Body of pancreas (tissue), 4 donors: Measurements from ENCODE around the gene DCTN2. TPM values are rescaled to one million over a fixed set of nuclear protein-coding genes. Genes with fewer than 3 reads are reported as not detected.
"Not testable (repeated sequence)": the region's sequence is repeated elsewhere in the genome, so short reads cannot be mapped to it uniquely, and the experiment has no call there.

Experiments used
- ATAC-seq: fragments of 150-250 bp; one replicate; pipeline ENCODE4 v1.9.1; 2016
- DNase-seq, 4 donors: peaks; one replicate each; pipeline ENCODE4 v3.0.0-alpha.2; 2019
- H3K27ac ChIP-seq, 4 donors: fragments of 200-600 bp; sonication (generic); 1 replicate in 3 of 4; 2 replicates in 1 of 4; pipeline versions ENCODE4 v1.5.1 to v1.6.1; 2016 to 2019; ENCODE audit warnings: mild to moderate bottlenecking in 1 of 4, mixed read lengths in 1 of 4, moderate library complexity in 1 of 4
- H3K27me3 ChIP-seq, 2 donors: fragments of 200-600 bp; sonication (generic); one replicate each; pipeline ENCODE4 v1.6.0; 2016; ENCODE audit warnings: mild to moderate bottlenecking in 1 of 2
- H3K36me3 ChIP-seq, 2 donors: fragments of 200-600 bp; sonication (generic); replicated peaks in 1 of 2; 2 replicates each; pipeline ENCODE4 v1.5.1; 2016; ENCODE audit warnings: low read depth in 2 of 2; ENCODE audit not compliant: insufficient read depth in 1 of 2
- H3K4me1 ChIP-seq: fragments of 200-600 bp; sonication (generic); one replicate; pipeline ENCODE4 v1.6.0; 2016
- H3K4me3 ChIP-seq, 2 donors: fragments of 200-600 bp; sonication (generic); 1 replicate in 1 of 2; 2 replicates in 1 of 2; pipeline ENCODE4 v1.5.1; 2016 to 2019
- H3K9me3 ChIP-seq, 3 donors: fragments of 200-600 bp; sonication (generic); 1 replicate in 2 of 3; 2 replicates in 1 of 3; pipeline ENCODE4 v1.5.1; 2016
- POLR2A ChIP-seq, 3 donors: fragments of 450-650 bp; IDR thresholded peaks; one replicate each; pipeline ENCODE4 v1.6.1; 2016; ENCODE audit warnings: antibody characterized with exemption in 3 of 3, mild to moderate bottlenecking in 2 of 3
- WGBS, 2 donors: methylation state at CpG; one replicate each; pipeline ENCODE4 v1.1.5; 2017; 5-methylcytosine and 5-hydroxymethylcytosine counted together
- intact Hi-C: fragments of 100-400 bp; cut with DNase I; formaldehyde crosslinking; loops from one replicate; pipeline ENCODE4 v1.15.1; 2023
- total RNA-seq, 2 donors: library from RNA; depleted of rRNA; stranded (reverse); fragments of >200 nt; gene quantifications; one replicate each; pipeline ENCODE4 v1.1.0, GENCODE V29; 2016
- TF ChIP-seq, protein P1 (sequence below), 7 experiments: fragments of 450-650 bp in 4 of 7; fragments of 200-600 bp in 3 of 7; sonication (generic) in 3 of 7; IDR thresholded peaks; one replicate each; pipeline ENCODE4 v1.5.1; 2016 to 2019; ENCODE audit warnings: antibody characterized with exemption in 7 of 7

The DCTN2 gene
- total RNA-seq, 2 donors from 2014 or later = 80.1 to 89.2 TPM

DNA sequence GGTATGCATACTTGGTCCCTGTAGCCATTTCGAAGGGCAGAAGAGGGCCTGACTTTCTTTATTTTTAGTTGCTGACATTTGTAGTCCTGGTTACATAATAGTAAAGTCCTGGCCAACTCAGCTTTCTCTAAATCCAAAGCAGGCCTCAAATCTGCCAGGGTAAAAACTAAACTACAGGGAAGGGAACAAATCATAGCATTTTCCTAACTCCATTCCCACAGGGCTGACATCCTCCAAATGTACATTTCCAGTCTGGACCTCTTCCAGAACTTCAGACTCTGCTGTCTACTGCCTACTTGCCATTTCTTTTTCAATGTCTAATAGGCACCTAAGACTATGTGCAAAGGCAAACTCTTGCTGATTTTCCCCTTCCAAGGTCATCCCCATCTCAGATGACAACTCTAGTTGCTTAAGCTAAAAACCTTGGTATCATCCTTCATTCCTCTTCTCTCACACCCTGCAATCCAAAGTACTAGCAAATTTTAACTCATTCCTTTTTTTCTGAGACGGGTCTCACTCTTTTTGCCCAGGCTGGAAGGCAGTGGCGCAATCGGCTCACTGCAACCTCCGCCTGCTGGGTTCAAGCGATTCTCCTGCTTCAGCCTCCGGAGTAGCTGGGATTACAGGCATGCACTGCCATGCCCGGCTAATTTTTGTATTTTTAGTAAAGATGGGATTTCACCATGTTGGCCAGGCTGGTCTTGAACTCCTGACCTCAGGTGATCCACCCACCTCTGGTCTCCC, 28.6 kb downstream of the DCTN2 start:
- Histone ChIP-seq H3K4me1 (peaks cover 66% of the 10 kb centered on the region), H3K36me3 (peaks cover 4 to 15% of the 10 kb centered on the region in 2 donors), H3K27me3 (no peaks in the 10 kb centered on the region), H3K9me3 (no peaks in the 10 kb centered on the region), H3K27ac (peak overlapping the region; percentile 95 to 99 (median 98)), H3K4me3 (peak overlapping the region in 1 of 2 donors; percentile 94)
- TF ChIP-seq POLR2A (IDR thresholded peaks at IDR 0.05) = no peak
- TF ChIP-seq, protein P1, sequence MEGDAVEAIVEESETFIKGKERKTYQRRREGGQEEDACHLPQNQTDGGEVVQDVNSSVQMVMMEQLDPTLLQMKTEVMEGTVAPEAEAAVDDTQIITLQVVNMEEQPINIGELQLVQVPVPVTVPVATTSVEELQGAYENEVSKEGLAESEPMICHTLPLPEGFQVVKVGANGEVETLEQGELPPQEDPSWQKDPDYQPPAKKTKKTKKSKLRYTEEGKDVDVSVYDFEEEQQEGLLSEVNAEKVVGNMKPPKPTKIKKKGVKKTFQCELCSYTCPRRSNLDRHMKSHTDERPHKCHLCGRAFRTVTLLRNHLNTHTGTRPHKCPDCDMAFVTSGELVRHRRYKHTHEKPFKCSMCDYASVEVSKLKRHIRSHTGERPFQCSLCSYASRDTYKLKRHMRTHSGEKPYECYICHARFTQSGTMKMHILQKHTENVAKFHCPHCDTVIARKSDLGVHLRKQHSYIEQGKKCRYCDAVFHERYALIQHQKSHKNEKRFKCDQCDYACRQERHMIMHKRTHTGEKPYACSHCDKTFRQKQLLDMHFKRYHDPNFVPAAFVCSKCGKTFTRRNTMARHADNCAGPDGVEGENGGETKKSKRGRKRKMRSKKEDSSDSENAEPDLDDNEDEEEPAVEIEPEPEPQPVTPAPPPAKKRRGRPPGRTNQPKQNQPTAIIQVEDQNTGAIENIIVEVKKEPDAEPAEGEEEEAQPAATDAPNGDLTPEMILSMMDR (IDR thresholded peaks at IDR 0.05) = no peak
- intact Hi-C loops = no loop called here
- ATAC-seq (no peak), DNase-seq (no peak)
- WGBS, 2 donors = 37 to 40% methylated on average over 8 of the region's 8 CpGs

GRCh38 chr12:57517718-57518117, 29.3 kb downstream of the DCTN2 start:
- Histone ChIP-seq H3K36me3 (peaks cover 4 to 17% of the 10 kb centered on the region in 2 donors), H3K27ac (peak overlapping the region; percentile 95 to 99 (median 98)), H3K4me1 (peaks cover 65% of the 10 kb centered on the region)
- ATAC-seq, DNase-seq, H3K9me3 ChIP-seq, H3K27me3 ChIP-seq, intact Hi-C loops, H3K4me3 ChIP-seq: not testable (repeated sequence)
- WGBS, 2 donors = 70 to 74% methylated on average over 10 of the region's 10 CpGs

DNA sequence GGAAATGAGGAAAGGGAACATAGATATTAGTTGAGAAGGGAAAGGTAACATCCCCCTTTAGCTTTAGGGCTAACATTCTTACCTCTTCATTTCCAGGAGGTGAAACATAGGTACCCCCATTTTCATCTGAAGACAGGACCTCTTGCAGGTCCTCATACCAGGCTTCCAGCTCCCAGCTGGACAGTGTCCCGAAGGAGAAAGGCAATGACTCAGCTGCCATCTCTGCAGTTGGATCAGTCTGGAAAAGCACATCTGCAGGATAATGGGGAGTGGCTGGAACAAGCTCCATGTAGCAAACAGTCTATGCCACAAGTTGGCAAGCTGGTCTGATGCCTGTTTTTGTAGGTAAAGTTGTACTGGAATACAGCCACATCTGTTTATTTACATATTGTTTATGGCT, 29.8 kb downstream of the DCTN2 start:
- H3K4me3 ChIP-seq = no peak overlapping the region
- H3K27me3 ChIP-seq = no peaks in the 10 kb centered on the region
- no peaks in the 10 kb centered on the region for H3K9me3 ChIP-seq
- TF ChIP-seq, protein P1 (IDR thresholded peaks at IDR 0.05) = no peak
- TF ChIP-seq POLR2A (IDR thresholded peaks at IDR 0.05) = no peak
- H3K36me3 ChIP-seq = peaks cover 4 to 17% of the 10 kb centered on the region in 2 donors
- H3K27ac ChIP-seq = peak overlapping the region in 3 of 4 donors; percentile 3 to 98 (median 95)
- H3K4me1 ChIP-seq = peaks cover 63% of the 10 kb centered on the region
- DNase-seq = peak in 2 of 4 donors; percentile 17 to 60
- no peak for ATAC-seq
- WGBS, 2 donors = 0 to 20% methylated on average over 1 of the region's 1 CpG
- intact Hi-C loops = no loop called here

DNA sequence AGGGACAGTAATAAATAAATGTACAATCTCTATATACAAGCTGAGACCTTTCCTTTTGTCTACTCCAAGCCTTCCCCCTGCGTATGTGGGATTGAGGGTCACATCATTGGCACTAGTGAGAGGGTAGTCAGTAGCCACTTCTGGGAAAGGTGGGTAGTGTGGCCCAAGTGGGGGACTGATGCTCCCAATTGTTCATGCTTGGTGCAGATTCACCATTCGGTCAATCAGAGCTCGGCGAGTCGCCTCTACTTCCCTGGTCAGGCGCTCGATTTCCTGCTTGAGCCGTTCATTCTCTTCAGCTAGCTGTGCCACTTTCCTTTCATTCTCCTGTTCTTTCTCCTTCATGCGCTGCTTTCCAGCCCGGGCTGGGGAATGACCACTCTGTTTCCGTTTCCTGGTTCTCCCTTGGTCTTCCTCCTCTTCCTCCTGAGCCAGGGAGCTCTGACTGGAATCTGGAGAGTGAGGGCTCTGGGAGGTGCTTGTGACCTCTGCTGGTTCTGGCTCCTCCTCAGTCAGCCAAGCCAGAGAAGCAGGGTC, 30.3 kb downstream of the DCTN2 start:
- intact Hi-C loops = no loop called here
- H3K36me3 ChIP-seq = peaks cover 4 to 22% of the 10 kb centered on the region in 2 donors
- H3K4me1 ChIP-seq = peaks cover 58% of the 10 kb centered on the region
- H3K4me3 ChIP-seq = no peak overlapping the region
- DNase-seq (no peak), ATAC-seq (no peak)
- H3K9me3 ChIP-seq = no peaks in the 10 kb centered on the region
- no peaks in the 10 kb centered on the region for H3K27me3 ChIP-seq
- TF ChIP-seq, protein P1 (IDR thresholded peaks at IDR 0.05) = no peak
- no peak for TF ChIP-seq POLR2A (IDR thresholded peaks at IDR 0.05)
- H3K27ac ChIP-seq = peak overlapping the region in 3 of 4 donors; percentile 3 to 98 (median 46)
- WGBS, 2 donors = 81 to 86% methylated on average over 11 of the region's 11 CpGs

DNA sequence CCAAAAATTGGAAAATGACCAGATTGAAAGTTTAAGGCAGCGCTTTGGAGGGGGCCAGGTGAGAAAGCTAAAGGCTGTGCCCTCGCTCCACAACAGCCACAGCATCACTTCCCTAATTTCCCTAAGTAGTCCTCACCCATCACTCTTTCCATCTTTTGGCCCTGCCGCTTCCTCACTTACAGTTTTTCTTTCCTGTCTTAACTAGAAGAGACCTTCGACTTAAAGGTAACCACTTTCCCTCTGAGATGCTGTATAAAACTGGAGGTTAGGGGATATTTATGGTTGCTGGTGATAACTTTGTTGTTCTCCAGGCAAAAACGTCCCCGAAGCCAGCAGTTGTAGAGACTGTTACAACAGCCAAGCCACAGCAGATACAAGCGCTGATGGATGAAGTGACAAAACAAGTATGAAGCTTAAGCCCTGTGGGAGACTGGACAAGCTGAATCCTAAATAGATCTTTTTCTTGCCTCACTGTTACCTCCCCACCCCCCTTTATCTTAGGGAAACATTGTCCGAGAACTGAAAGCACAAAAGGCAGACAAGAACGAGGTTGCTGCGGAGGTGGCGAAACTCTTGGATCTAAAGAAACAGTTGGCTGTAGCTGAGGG, 31.0 kb downstream of the DCTN2 start:
- Histone ChIP-seq H3K27ac (peak overlapping the region in 1 of 4 donors; percentile 46), H3K4me3 (no peak overlapping the region), H3K27me3 (no peaks in the 10 kb centered on the region), H3K4me1 (peaks cover 52% of the 10 kb centered on the region), H3K9me3 (no peaks in the 10 kb centered on the region), H3K36me3 (peaks cover 4 to 22% of the 10 kb centered on the region in 2 donors)
- no peak for DNase-seq
- intact Hi-C loops = no loop called here
- ATAC-seq = no peak
- TF ChIP-seq, protein P1 (IDR thresholded peaks at IDR 0.05) = no peak
- TF ChIP-seq POLR2A (IDR thresholded peaks at IDR 0.05) = no peak
- WGBS, 2 donors = 66 to 69% methylated on average over 11 of the region's 11 CpGs
